CD4-positive, alpha-beta T cell (primary cell): ENCODE measurements around the gene STX10. TPM values are rescaled to one million over a fixed set of nuclear protein-coding genes. Genes with fewer than 3 reads are reported as not detected.
A peak's percentile ranks its signal among the peaks of the same experiment; 100 is the strongest.
"Not testable (repeated sequence)": the region's sequence is repeated elsewhere in the genome, so short reads cannot be mapped to it uniquely, and the experiment has no call there.

Experiments
- ATAC-seq: fragments of 200-7000 bp; cut with Tn5 transposase; one replicate; pipeline ENCODE4 v1.10.0; 2022; ENCODE audit warnings: mild to moderate bottlenecking; ENCODE audit not compliant: poor library complexity
- CTCF ChIA-PET: fragments of 350-600 bp; sonication (Branson Sonifier 250); formaldehyde crosslinking; loops from one replicate; lab custom pipeline; 2021; ENCODE audit warnings: antibody characterized with exemption, inconsistent platforms; lab: Charles Lee
- POLR2A ChIA-PET: fragments of 350-600 bp; sonication (Branson Sonifier 250); formaldehyde crosslinking; loops from one replicate; lab custom pipeline; 2021; ENCODE audit warnings: antibody characterized with exemption, inconsistent platforms; lab: Charles Lee
- DNase-seq, 14 experiments: peaks; one replicate each; pipeline ENCODE4 v3.0.0-alpha.2; 2013 to 2020; ENCODE audit warnings: mixed read lengths in 2 of 14
- H3K27ac ChIP-seq, 2 donors: one replicate each; pipeline versions ENCODE4 v1.5.1 to v1.7.0; 2013; ENCODE audit warnings: low read length in 2 of 2, low read depth in 1 of 2, mild to moderate bottlenecking in 1 of 2
- H3K27me3 ChIP-seq, 2 experiments: 1 replicate in 1 of 2; 2 replicates in 1 of 2; pipeline versions ENCODE4 v1.6.1 to v1.7.0; 2013; ENCODE audit warnings: low read length in 2 of 2, control low read depth in 1 of 2, mild to moderate bottlenecking in 1 of 2, moderate library complexity in 1 of 2; ENCODE audit not compliant: insufficient read depth in 2 of 2, control insufficient read depth in 1 of 2
- H3K36me3 ChIP-seq: one replicate; pipeline ENCODE4 v1.6.1; 2013; ENCODE audit warnings: low read length, control low read depth; ENCODE audit not compliant: insufficient read depth
- H3K4me1 ChIP-seq: one replicate; pipeline ENCODE4 v1.6.1; 2013; ENCODE audit warnings: low read length, control low read depth; ENCODE audit not compliant: insufficient read depth
- H3K4me3 ChIP-seq: one replicate; pipeline ENCODE4 v1.5.1; 2013; ENCODE audit warnings: mild to moderate bottlenecking, low read length, moderate library complexity
- H3K9me3 ChIP-seq, 2 experiments: 1 replicate in 1 of 2; 2 replicates in 1 of 2; pipeline versions ENCODE4 v1.6.1 to v1.7.0; 2013; ENCODE audit warnings: low read length in 2 of 2, mild to moderate bottlenecking in 2 of 2, control low read depth in 1 of 2, moderate library complexity in 1 of 2; ENCODE audit not compliant: control insufficient read depth in 1 of 2, insufficient read depth in 1 of 2
- H3K27ac Mint-ChIP-seq: one replicate; pipeline ENCODE4 v1.8.0; 2020; ENCODE audit warnings: mixed read lengths
- H3K27me3 Mint-ChIP-seq: one replicate; pipeline ENCODE4 v1.8.0; 2021; ENCODE audit warnings: mixed read lengths
- H3K36me3 Mint-ChIP-seq: one replicate; pipeline ENCODE4 v1.8.0; 2021; ENCODE audit warnings: low read depth, mixed read lengths
- H3K4me1 Mint-ChIP-seq: one replicate; pipeline ENCODE4 v1.8.0; 2021; ENCODE audit warnings: low read depth, mixed read lengths
- H3K4me3 Mint-ChIP-seq: one replicate; pipeline ENCODE4 v1.8.0; 2020; ENCODE audit warnings: mild to moderate bottlenecking, mixed read lengths
- H3K9me3 Mint-ChIP-seq: one replicate; pipeline ENCODE4 v1.8.0; 2020; ENCODE audit warnings: mixed read lengths
- CTCF ChIP-seq: fragments of 200-600 bp; IDR thresholded peaks from one replicate; pipeline ENCODE4 v1.8.0; 2022; ENCODE audit warnings: antibody characterized with exemption, mild to moderate bottlenecking
- intact Hi-C, 2 experiments: fragments of 100-400 bp; cut with DNase I in 1 of 2; cut with micrococcal nuclease in 1 of 2; formaldehyde crosslinking; loops; one replicate each; pipeline versions ENCODE4 v1.15.1 to v1.9.0; 2023 to 2025; cut with DNase I, micrococcal nuclease
- total RNA-seq, 174 experiments: library from RNA in 2 of 174; stranded (reverse) in 2 of 174; gene quantifications; one replicate each; pipeline ENCODE4 v1.2.3 and lab custom pipeline; 2021 to 2026

Gene STX10
- total RNA-seq, 2 experiments from 2014 or later, result 40.9 to 43.9 TPM

GRCh38 chr19:13190781-13191540, 40.8 kb upstream of the STX10 start:
- DNase-seq (peak in 1 of 14 experiments; percentile 21), ATAC-seq (no peak)
- Histone ChIP-seq H3K27me3 (no peaks in the 10 kb centered on the region), H3K9me3 (no peaks in the 10 kb centered on the region), H3K4me3 (no peak overlapping the region), H3K4me1 (peaks cover 64% of the 10 kb centered on the region), H3K27ac (no peak overlapping the region), H3K36me3 (no peaks in the 10 kb centered on the region)
- no peak overlapping the region for H3K27ac Mint-ChIP-seq
- no peaks in the 10 kb centered on the region for H3K27me3 Mint-ChIP-seq
- no peak for TF ChIP-seq CTCF
- H3K9me3 Mint-ChIP-seq, result no peaks in the 10 kb centered on the region
- intact Hi-C loops, result loop anchor here in 1 of 2 experiments (5.0 kb wide), 1 partner anchor 39 kb away; the partner anchor contains the start of genes IER2 and STX10
- no peaks in the 10 kb centered on the region for H3K36me3 Mint-ChIP-seq
- CTCF ChIA-PET, result interaction anchor here (1.6 kb wide), 1 partner anchor 41 kb away, joined by 5 read pairs; the partner anchor contains the start of genes IER2 and STX10
- POLR2A ChIA-PET, result interaction anchor here (0.9 to 1.3 kb wide), 2 partner anchors 23 to 38 kb away, joined by 3 to 4 read pairs; no protein-coding TSS in a partner anchor
- no peak overlapping the region for H3K4me3 Mint-ChIP-seq
- peaks cover 40% of the 10 kb centered on the region for H3K4me1 Mint-ChIP-seq

GRCh38 chr19:13189600-13189999, 39.4 kb upstream of the STX10 start:
- intact Hi-C loops, result no loop called here
- Mint-ChIP-seq H3K9me3 (no peaks in the 10 kb centered on the region), H3K36me3 (no peaks in the 10 kb centered on the region), H3K4me1 (peaks cover 30% of the 10 kb centered on the region), H3K27me3 (no peaks in the 10 kb centered on the region), H3K27ac (no peak overlapping the region), H3K4me3 (no peak overlapping the region)
- ATAC-seq, result no peak
- H3K27ac ChIP-seq, result no peak overlapping the region
- no peaks in the 10 kb centered on the region for H3K36me3 ChIP-seq
- no peak for TF ChIP-seq CTCF
- H3K4me1 ChIP-seq, result peaks cover 56% of the 10 kb centered on the region
- no peak overlapping the region for H3K4me3 ChIP-seq
- DNase-seq, result no peak
- H3K9me3 ChIP-seq, result no peaks in the 10 kb centered on the region
- ChIA-PET POLR2A (interaction anchor here (0.6 to 1.3 kb wide), 3 partner anchors 22 to 1027 kb away, joined by 4 read pairs; partner anchors contain the start of gene ZNF136), CTCF (interaction anchor here (1.6 kb wide), 1 partner anchor 39 kb away, joined by 5 read pairs; the partner anchor contains the start of genes IER2 and STX10)
- H3K27me3 ChIP-seq, result no peaks in the 10 kb centered on the region

- no peak for ATAC-seq
- ChIA-PET CTCF (interaction anchor here (2.2 kb wide), 1 partner anchor 8 kb away, joined by 10 read pairs; no protein-coding TSS in a partner anchor), POLR2A (interaction anchor here (1.2 kb wide), 2 partner anchors 20 to 35 kb away, joined by 3 to 5 read pairs; no protein-coding TSS in a partner anchor)
- Mint-ChIP-seq H3K27me3 (no peaks in the 10 kb centered on the region), H3K36me3 (no peaks in the 10 kb centered on the region), H3K4me1 (peaks cover 23% of the 10 kb centered on the region), H3K4me3 (no peak overlapping the region), H3K9me3 (no peaks in the 10 kb centered on the region), H3K27ac (peak overlapping the region; percentile 55)
- Histone ChIP-seq H3K36me3 (no peaks in the 10 kb centered on the region), H3K9me3 (no peaks in the 10 kb centered on the region), H3K4me1 (peaks cover 42% of the 10 kb centered on the region), H3K27ac (no peak overlapping the region), H3K4me3 (no peak overlapping the region), H3K27me3 (no peaks in the 10 kb centered on the region)
- intact Hi-C loops, result no loop called here
- no peak for DNase-seq
- no peak for TF ChIP-seq CTCF
Observed at GRCh38 chr19:13187419-13187818, 37.2 kb upstream of the STX10 start.

GRCh38 chr19:13186688-13187087, 36.5 kb upstream of the STX10 start:
- H3K36me3 ChIP-seq, H3K9me3 Mint-ChIP-seq, H3K4me3 Mint-ChIP-seq, DNase-seq, H3K36me3 Mint-ChIP-seq, intact Hi-C loops, H3K4me3 ChIP-seq, H3K27ac ChIP-seq, POLR2A ChIA-PET, H3K27ac Mint-ChIP-seq, H3K9me3 ChIP-seq, H3K27me3 ChIP-seq, ATAC-seq, H3K27me3 Mint-ChIP-seq: not testable (repeated sequence)
- H3K4me1 Mint-ChIP-seq, result peaks cover 30% of the 10 kb centered on the region
- peaks cover 46% of the 10 kb centered on the region for H3K4me1 ChIP-seq
- CTCF ChIA-PET, result interaction anchor here (2.2 kb wide), 1 partner anchor 8 kb away, joined by 10 read pairs; no protein-coding TSS in a partner anchor
